GM18861 (cell line): ENCODE results near the gene UCHL1.
"Not testable (repeated sequence)": the region's sequence is repeated elsewhere in the genome, so short reads cannot be mapped to it uniquely, and the experiment has no call there.

Experiments
- ATAC-seq: cut with Tn5 transposase; IDR thresholded peaks from one replicate; pipeline ENCODE4 v1.9.1; 2021; ENCODE audit not compliant: unreplicated experiment

The UCHL1 gene

GRCh38 chr4:41236032-41236431, 20.7 kb upstream of the UCHL1 start:
- no peak for ATAC-seq

GRCh38 chr4:41236508-41236907, 20.2 kb upstream of the UCHL1 start:
- ATAC-seq = no peak

GRCh38 chr4:41241919-41242318, 14.8 kb upstream of the UCHL1 start:
- no peak for ATAC-seq

- ATAC-seq = no peak
These were observed 10.7 kb upstream of the UCHL1 start for GRCh38 chr4:41245983-41246382.

GRCh38 chr4:41256131-41256739, 493 bp upstream of the UCHL1 start:
- ATAC-seq = no peak

DNA sequence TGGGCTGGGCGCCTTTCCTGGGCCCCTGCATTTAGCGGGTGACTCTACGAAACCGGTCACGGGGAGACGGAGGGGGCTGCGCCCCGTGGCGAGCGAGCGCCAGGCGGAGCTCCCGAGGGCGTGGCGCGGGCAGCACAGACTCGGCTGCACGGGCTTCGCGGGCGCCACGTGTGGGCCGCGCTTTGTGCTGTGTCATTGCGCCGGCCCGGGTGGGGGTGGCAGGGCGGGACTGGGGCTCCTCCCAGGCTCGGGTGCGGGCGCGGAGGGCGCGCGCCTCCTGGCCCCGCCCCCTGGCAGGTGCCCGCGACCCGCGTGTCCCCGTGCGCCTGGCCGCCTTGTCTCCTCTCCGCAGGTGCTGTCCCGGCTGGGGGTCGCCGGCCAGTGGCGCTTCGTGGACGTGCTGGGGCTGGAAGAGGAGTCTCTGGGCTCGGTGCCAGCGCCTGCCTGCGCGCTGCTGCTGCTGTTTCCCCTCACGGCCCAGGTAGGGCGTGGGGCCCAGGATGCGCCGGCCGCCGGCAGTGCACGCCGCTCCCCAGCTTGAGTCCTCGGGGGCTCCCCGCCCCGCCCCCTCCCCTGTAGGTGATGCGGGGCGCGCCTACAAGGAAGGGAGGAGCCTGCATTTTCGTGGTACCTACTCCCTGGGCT, 651 bp downstream of the UCHL1 start:
- ATAC-seq = peak; percentile 62

- no peak for ATAC-seq
These were observed 1.2 kb downstream of the UCHL1 start for GRCh38 chr4:41257906-41258305.

- no peak for ATAC-seq
These were observed 2.1 kb downstream of the UCHL1 start for GRCh38 chr4:41258783-41259182.

DNA sequence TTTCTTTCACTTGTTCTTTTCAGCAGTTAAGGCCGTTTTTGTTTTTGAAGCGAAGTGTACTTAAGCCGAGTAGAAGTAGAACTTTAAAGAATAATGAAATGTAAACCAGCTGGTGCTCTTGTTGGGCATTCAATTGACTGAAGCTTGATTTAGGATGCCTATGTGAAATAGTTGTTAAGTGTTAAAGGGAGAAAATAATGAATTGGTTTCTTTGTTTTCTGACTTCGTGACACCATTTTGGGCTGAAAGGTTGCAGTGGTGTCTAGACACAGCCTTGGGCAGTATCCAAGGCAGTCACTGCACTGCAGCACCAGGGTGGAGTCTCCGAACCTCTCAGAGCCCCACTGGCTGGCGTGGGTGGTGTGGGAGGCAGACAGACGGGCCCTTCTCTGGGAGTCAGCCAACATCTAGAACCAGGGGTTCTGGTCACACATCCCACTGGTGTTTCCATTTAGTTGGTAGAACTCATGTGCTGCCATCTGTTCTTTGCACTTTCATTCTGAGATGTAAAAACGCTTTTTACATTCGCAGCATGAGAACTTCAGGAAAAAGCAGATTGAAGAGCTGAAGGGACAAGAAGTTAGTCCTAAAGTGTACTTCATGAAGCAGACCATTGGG, 3.5 kb downstream of the UCHL1 start:
- ATAC-seq = no peak

DNA sequence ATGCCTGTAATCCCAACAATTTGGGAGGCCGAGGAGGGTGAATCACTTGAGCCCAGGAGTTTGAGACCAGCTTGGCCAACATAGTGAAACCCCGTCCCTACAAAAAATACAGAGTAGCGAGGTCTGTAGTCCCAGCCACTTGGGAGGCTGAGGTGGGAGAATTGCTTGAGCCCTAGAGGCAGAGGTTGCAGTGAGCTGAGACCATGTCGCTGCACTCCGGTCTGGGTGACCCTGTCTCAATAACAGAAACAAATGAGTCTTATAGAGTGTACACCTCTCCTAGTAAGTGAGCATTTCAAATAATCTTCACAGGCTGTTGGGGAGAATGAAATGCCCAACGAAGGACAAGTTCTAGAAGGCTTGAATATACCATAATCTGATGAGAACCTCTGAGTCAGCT, 5.5 kb downstream of the UCHL1 start:
- ATAC-seq = no peak

- no peak for ATAC-seq
These were observed 7.5 kb downstream of the UCHL1 start for GRCh38 chr4:41264212-41264611.

- ATAC-seq = no peak
These were observed 11.3 kb downstream of the UCHL1 start for GRCh38 chr4:41267997-41268396.

GRCh38 chr4:41268721-41269517, 12.2 kb downstream of the UCHL1 start:
- ATAC-seq = no peak

DNA sequence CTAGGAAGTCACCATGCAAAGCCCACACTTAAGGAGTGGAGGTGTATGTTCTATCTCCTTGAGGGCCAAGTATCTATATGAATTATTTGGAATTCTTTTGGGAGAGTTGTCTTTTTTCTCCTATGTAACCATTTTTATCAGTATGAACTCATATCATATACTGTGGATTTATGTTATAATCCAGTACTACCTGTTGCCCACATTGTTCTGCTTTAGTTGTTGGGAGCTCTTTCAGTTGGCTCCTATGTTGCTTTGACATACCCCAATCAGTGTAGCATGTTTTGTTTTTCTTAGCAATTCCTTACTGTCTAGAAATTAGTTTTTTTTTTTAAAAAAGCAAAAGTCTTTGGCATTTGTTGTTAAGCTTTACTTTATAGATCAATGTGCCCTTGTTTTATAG, 13.0 kb downstream of the UCHL1 start:
- ATAC-seq = no peak

DNA sequence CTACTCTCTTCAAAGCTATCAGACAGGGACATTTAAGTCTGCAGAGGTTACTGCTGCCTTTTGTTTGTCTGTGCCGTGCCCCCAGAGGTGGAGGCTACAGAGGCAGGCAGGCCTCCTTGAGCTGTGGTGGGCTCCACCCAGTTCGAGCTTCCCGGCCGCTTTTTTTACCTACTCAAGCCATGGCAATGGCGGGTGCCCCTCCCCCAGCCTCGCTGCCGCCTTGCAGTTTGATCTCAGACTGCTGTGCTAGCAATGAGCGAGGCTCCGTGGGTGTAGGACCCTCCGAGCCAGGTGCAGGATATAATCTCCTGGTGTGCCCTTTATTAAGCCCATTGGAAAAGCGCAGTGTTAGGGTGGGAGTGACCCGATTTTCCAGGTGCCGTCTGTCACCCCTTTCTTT, 19.2 kb downstream of the UCHL1 start:
- ATAC-seq = not testable (repeated sequence)

GRCh38 chr4:41280010-41280409, 23.3 kb downstream of the UCHL1 start:
- ATAC-seq = no peak

DNA sequence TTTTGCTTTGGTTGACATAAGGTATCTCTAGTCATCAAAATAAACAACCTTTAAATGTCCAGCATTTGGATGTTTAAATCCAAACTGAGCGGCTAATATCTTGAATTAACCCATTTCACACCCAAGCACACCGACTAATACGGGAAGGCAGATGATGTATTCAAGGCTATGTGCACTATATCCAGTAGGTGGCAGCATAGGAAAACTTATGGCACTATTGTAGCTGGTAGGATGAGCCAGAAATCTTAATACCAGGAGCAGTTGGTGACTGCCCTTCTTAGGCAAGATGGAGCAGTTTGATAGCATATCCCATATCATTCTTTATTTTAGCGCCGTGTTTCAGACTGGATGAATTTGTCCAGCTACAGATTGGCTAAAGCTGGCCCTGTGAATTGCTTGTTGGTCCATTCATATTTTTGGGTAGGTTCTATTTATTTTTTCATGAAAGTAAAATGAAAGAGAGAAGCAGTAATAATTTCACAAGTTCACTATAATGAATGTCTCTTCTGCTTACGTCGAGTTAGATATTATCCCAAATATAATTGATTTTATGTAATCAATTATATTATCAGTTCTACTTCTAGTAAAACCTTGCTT, 24.4 kb downstream of the UCHL1 start:
- ATAC-seq = peak; percentile 99

DNA sequence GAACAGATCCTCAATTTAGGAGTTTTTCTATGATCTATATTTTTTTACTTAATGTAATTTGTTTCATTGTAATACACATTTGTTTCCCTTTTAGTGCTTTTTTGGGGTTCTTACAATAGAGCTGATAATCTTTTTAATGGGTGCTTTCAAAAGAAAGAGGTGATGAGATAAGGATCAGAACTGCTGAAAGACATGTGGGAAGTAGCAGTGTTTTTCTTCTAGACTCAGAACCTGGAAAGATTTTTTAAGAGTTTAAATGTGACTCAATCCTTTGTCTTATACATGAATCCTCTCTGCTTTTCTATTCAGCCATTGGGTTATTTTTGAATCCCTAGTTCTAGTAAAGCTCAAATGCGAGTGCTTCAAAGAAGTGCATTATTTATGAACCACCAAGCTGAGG, 25.6 kb downstream of the UCHL1 start:
- ATAC-seq = no peak

DNA sequence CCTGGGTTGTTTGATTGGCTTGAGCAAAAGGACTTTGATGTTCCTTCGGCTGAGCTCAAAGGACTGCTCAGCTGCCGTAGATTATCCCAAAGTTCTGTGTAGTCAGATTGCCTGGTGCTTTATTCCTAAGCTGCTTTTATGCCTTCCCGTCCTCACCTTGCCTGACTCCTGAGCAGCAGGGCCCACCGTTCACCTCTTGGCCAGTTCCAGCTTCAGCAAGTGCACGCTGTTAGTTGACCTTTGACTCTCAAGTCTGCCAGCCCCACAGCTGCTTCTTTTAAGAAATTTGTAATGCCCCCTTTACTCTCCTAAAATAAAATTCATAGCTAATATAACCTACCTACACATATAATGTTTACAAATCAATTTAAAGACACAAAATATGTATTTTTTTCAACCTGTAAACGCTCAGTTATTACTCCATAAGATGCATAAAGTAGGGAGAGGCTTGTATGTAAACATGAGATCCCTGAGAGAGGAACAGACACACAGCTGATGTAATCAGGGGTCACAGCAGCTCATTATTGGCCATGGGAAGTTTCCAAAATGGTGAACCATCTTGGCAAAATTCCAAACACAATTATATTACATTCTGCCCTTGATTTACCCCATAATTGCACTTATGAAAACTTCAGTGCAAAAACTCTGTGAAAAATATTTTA, 28.6 kb downstream of the UCHL1 start:
- ATAC-seq = no peak

DNA sequence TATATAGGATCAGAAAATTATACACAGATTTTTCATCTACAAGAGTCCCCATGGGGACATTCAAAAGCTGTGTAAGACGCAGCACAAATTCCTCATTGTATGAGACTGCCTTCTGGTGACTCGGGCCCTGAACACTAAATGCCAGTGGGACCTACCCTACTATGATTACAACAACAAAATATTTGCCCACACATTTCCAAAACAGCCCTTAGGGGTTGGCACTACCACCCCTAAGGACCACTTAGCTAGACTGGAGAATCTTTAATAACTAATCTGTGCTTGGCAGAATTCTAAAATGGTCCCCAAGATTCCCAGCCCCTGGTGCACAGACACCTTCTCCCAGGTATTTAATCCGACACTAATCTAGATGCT, 29.1 kb downstream of the UCHL1 start:
- no peak for ATAC-seq

- no peak for ATAC-seq
These were observed 30.3 kb downstream of the UCHL1 start for GRCh38 chr4:41287005-41287404.
